ENCODE measurements around the gene COL6A1.

DNA sequence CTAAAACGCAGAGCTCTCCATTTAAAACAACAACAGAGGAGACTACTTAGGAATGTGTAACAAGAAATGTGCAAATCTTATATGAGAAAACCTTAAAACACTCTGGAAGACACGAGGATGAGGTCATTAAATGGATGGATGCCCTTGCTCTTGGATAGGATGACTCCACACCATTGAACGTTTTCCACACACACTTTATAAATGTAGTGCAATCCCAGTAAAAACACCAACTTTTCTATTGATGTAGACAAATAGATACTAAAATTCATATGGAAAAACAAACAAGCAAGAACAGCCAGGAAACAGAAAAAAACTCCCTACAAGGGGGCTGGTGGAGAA, 18.4 kb upstream of the COL6A1 start:
- no peak for TF ChIP-seq ESRRA (CRISPR knock-in tag; IDR thresholded peaks at IDR 0.05; ENCODE audit: borderline replicate concordance)
- TF ChIP-seq, protein P1, sequence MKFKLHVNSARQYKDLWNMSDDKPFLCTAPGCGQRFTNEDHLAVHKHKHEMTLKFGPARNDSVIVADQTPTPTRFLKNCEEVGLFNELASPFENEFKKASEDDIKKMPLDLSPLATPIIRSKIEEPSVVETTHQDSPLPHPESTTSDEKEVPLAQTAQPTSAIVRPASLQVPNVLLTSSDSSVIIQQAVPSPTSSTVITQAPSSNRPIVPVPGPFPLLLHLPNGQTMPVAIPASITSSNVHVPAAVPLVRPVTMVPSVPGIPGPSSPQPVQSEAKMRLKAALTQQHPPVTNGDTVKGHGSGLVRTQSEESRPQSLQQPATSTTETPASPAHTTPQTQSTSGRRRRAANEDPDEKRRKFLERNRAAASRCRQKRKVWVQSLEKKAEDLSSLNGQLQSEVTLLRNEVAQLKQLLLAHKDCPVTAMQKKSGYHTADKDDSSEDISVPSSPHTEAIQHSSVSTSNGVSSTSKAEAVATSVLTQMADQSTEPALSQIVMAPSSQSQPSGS (CRISPR knock-in tag; IDR thresholded peaks at IDR 0.05; ENCODE audit: borderline replicate concordance, low read depth) = no peak
- TF ChIP-seq, protein P2, sequence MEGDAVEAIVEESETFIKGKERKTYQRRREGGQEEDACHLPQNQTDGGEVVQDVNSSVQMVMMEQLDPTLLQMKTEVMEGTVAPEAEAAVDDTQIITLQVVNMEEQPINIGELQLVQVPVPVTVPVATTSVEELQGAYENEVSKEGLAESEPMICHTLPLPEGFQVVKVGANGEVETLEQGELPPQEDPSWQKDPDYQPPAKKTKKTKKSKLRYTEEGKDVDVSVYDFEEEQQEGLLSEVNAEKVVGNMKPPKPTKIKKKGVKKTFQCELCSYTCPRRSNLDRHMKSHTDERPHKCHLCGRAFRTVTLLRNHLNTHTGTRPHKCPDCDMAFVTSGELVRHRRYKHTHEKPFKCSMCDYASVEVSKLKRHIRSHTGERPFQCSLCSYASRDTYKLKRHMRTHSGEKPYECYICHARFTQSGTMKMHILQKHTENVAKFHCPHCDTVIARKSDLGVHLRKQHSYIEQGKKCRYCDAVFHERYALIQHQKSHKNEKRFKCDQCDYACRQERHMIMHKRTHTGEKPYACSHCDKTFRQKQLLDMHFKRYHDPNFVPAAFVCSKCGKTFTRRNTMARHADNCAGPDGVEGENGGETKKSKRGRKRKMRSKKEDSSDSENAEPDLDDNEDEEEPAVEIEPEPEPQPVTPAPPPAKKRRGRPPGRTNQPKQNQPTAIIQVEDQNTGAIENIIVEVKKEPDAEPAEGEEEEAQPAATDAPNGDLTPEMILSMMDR (IDR thresholded peaks at IDR 0.05) = no peak
- TF ChIP-seq MAX (CRISPR knock-in tag; IDR thresholded peaks at IDR 0.05) = no peak
- no peak for TF ChIP-seq ATF1 (CRISPR knock-in tag; IDR thresholded peaks at IDR 0.05)
